ENCODE results near the gene PTBP1. TPM values are rescaled to one million over a fixed set of nuclear protein-coding genes. Genes with fewer than 3 reads are reported as not detected.

Gene PTBP1
- total and polyA plus RNA-seq, 2 experiments from 2014 or later, result 539 to 632 TPM

DNA sequence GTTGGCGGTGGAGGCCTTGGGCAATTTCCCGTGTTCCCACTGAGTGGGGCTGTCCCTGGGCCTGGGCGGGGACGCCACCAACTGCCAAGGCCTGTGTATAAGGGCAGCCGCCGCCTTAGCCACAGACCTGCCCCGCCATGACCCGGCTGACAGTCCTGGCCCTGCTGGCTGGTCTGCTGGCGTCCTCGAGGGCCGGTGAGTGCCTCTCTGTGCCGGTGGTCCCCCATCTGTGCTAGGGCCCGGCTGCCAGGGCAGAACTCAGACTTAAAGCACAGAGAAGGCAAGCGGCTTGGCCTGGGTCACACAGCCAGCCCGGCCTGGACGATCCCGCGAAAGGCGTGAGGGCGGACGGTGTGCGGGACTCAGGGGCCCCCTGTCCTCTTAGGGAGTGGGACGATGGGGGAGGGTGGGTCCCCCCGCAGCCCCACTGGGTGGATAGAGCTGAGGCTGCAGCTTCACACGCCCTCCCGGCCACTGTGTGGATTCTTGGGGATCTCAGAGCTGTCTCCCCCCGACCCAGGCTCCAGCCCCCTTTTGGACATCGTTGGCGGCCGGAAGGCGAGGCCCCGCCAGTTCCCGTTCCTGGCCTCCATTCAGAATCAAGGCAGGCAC is 30.6 kb downstream of the PTBP1 start, which contains the start of gene AZU1 (continued):
- TF ChIP-seq, protein P1, sequence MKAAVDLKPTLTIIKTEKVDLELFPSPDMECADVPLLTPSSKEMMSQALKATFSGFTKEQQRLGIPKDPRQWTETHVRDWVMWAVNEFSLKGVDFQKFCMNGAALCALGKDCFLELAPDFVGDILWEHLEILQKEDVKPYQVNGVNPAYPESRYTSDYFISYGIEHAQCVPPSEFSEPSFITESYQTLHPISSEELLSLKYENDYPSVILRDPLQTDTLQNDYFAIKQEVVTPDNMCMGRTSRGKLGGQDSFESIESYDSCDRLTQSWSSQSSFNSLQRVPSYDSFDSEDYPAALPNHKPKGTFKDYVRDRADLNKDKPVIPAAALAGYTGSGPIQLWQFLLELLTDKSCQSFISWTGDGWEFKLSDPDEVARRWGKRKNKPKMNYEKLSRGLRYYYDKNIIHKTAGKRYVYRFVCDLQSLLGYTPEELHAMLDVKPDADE (IDR thresholded peaks at IDR 0.05), result no peak
- no peak for TF ChIP-seq EZH2phosphoT487 (IDR thresholded peaks at IDR 0.05; ENCODE audit: unreplicated experiment)
- no peak for TF ChIP-seq ZNF331 (CRISPR knock-in tag; IDR thresholded peaks at IDR 0.05; ENCODE audit: low read depth)
- no peak for TF ChIP-seq ZNF114 (CRISPR knock-in tag; IDR thresholded peaks at IDR 0.05)

DNA sequence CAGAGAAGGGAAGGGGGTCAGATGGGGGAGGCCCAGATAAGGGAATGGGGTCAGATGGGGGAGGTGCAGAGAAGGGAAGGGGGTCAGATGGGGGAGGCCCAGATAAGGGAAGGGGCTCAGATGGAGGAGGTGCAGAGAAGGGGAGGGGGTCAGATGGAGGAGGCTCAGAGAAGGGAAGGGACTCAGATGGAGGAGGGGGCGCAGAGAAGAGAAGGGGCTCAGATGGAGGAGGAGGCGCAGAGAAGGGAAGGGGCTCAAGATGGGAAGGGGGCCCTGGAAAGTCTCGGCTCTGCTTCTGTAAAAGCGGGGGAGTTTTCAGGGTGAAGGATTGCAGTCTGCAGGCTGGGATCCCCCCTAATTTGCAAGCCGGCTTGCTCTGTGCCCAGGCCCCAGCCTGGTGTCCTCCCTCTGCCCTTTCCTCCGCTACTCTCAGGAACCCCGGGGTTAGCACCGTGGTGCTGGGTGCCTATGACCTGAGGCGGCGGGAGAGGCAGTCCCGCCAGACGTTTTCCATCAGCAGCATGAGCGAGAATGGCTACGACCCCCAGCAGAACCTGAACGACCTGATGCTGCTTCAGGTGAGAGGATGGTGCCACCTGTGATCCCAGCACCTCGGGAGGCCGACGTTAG is 32.0 kb downstream of the PTBP1 start:
- no peaks in the 10 kb centered on the region for H3K36me3 ChIP-seq (ENCODE audit: insufficient read depth)
- Mint-ChIP-seq H3K27me3 (ENCODE audit: insufficient read depth, low read depth, poor library complexity) (peaks cover 6% of the 10 kb centered on the region), H3K27ac (no peak overlapping the region), H3K4me1 (no peaks in the 10 kb centered on the region), H3K9me3 (no peaks in the 10 kb centered on the region), H3K4me3 (no peak overlapping the region), H3K36me3 (ENCODE audit: low read depth) (no peaks in the 10 kb centered on the region)
- no peak overlapping the region for H3K4me3 ChIP-seq
- DNase-seq (ENCODE audit: low spot score), result no peak
- no peak for ATAC-seq
- H3K4me1 ChIP-seq (ENCODE audit: insufficient read depth), result no peaks in the 10 kb centered on the region
- no peaks in the 10 kb centered on the region for H3K27me3 ChIP-seq (ENCODE audit: insufficient read depth)
- no peak overlapping the region for H2AFZ ChIP-seq
- no peaks in the 10 kb centered on the region for H3F3A ChIP-seq (replicated peaks; ENCODE audit: low read depth)
- no peaks in the 10 kb centered on the region for H3K79me2 ChIP-seq (replicated peaks; ENCODE audit: insufficient read depth)
- no peaks in the 10 kb centered on the region for H3K9me2 ChIP-seq (ENCODE audit: insufficient read depth)
- no peak overlapping the region for H3K27ac ChIP-seq (ENCODE audit: low read depth)
- no peak for TF ChIP-seq JUNB (IDR thresholded peaks at IDR 0.05; ENCODE audit: unreplicated experiment)
- H4K20me1 ChIP-seq (replicated peaks; ENCODE audit: insufficient read depth), result no peaks in the 10 kb centered on the region
- no peak overlapping the region for H3K4me2 ChIP-seq

DNA sequence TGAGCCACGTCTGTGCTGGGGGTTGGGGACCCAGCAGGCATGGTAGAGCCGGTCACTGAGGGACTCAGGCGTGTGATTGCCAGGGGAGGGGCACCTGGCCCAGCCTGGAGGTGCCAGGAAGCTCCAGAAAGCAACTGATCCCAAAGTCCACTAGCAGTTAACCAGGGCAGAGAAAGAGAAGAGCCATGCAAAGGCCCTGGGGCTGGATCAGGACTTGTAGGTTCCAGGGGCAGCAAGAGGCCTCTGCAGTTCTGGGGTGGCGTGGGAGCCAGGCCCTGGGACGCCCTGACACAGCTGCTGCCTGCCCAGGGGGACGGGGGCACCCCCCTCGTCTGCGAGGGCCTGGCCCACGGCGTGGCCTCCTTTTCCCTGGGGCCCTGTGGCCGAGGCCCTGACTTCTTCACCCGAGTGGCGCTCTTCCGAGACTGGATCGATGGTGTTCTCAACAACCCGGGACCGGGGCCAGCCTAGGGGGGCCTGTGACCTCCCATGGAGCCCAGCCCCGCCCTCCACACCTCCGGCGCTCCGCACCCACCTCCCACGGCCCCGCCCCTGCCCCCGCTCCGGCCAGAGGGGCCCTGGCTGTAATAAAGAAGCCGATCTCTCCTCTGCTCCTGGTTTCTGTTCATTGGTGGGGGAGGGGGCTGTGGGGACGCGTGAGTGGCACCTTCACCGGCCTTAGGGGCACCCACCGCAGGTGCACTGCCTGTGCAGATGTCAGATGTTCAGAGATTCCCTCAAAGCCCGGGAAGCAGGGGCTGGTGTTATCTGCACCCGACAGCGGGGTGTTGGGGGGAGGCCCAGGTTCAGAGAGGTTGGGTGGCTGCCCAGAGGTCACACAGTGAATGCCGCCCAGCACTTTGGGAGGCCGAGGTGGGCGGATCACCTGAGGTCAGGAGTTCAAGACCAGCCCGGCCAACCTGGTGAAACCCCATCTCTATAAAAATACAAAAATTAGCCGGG is 34.4 kb downstream of the PTBP1 start:
- Mint-ChIP-seq H3K36me3 (ENCODE audit: low read depth) (no peaks in the 10 kb centered on the region), H3K27ac (no peak overlapping the region), H3K4me3 (no peak overlapping the region), H3K27me3 (ENCODE audit: insufficient read depth, low read depth, poor library complexity) (peaks cover 6% of the 10 kb centered on the region), H3K4me1 (no peaks in the 10 kb centered on the region; the same call in 2 of the 3 replicates), H3K9me3 (no peaks in the 10 kb centered on the region)
- Histone ChIP-seq H4K20me1 (replicated peaks; ENCODE audit: insufficient read depth) (no peaks in the 10 kb centered on the region), H2AFZ (no peak overlapping the region), H3F3A (replicated peaks; ENCODE audit: low read depth) (no peaks in the 10 kb centered on the region), H3K27ac (ENCODE audit: low read depth) (no peak overlapping the region), H3K79me2 (replicated peaks; ENCODE audit: insufficient read depth) (no peaks in the 10 kb centered on the region), H3K4me3 (no peak overlapping the region), H3K4me1 (ENCODE audit: insufficient read depth) (no peaks in the 10 kb centered on the region), H3K4me2 (no peak overlapping the region), H3K36me3 (ENCODE audit: insufficient read depth) (no peaks in the 10 kb centered on the region), H3K9me2 (ENCODE audit: insufficient read depth) (no peaks in the 10 kb centered on the region), H3K27me3 (ENCODE audit: insufficient read depth) (no peaks in the 10 kb centered on the region)
- DNase-seq (ENCODE audit: low spot score) (no peak), ATAC-seq (no peak)
- no peak for TF ChIP-seq CREB1 (CRISPR knock-in tag; IDR thresholded peaks at IDR 0.05; ENCODE audit: low read depth)
- no peak for TF ChIP-seq POLR2AphosphoS5 (IDR thresholded peaks at IDR 0.05; ENCODE audit: low read depth)
- TF ChIP-seq, protein P2, sequence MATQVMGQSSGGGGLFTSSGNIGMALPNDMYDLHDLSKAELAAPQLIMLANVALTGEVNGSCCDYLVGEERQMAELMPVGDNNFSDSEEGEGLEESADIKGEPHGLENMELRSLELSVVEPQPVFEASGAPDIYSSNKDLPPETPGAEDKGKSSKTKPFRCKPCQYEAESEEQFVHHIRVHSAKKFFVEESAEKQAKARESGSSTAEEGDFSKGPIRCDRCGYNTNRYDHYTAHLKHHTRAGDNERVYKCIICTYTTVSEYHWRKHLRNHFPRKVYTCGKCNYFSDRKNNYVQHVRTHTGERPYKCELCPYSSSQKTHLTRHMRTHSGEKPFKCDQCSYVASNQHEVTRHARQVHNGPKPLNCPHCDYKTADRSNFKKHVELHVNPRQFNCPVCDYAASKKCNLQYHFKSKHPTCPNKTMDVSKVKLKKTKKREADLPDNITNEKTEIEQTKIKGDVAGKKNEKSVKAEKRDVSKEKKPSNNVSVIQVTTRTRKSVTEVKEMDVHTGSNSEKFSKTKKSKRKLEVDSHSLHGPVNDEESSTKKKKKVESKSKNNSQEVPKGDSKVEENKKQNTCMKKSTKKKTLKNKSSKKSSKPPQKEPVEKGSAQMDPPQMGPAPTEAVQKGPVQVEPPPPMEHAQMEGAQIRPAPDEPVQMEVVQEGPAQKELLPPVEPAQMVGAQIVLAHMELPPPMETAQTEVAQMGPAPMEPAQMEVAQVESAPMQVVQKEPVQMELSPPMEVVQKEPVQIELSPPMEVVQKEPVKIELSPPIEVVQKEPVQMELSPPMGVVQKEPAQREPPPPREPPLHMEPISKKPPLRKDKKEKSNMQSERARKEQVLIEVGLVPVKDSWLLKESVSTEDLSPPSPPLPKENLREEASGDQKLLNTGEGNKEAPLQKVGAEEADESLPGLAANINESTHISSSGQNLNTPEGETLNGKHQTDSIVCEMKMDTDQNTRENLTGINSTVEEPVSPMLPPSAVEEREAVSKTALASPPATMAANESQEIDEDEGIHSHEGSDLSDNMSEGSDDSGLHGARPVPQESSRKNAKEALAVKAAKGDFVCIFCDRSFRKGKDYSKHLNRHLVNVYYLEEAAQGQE (IDR thresholded peaks at IDR 0.05; ENCODE audit: unreplicated experiment), result no peak
- no peak for TF ChIP-seq EZH2 (IDR thresholded peaks at IDR 0.05; ENCODE audit: low read depth, unreplicated experiment)
- TF ChIP-seq EZH2phosphoT487 (IDR thresholded peaks at IDR 0.05; ENCODE audit: unreplicated experiment), result no peak
- TF ChIP-seq, protein P3, sequence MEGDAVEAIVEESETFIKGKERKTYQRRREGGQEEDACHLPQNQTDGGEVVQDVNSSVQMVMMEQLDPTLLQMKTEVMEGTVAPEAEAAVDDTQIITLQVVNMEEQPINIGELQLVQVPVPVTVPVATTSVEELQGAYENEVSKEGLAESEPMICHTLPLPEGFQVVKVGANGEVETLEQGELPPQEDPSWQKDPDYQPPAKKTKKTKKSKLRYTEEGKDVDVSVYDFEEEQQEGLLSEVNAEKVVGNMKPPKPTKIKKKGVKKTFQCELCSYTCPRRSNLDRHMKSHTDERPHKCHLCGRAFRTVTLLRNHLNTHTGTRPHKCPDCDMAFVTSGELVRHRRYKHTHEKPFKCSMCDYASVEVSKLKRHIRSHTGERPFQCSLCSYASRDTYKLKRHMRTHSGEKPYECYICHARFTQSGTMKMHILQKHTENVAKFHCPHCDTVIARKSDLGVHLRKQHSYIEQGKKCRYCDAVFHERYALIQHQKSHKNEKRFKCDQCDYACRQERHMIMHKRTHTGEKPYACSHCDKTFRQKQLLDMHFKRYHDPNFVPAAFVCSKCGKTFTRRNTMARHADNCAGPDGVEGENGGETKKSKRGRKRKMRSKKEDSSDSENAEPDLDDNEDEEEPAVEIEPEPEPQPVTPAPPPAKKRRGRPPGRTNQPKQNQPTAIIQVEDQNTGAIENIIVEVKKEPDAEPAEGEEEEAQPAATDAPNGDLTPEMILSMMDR (conservative IDR thresholded peaks at IDR 0.05; ENCODE audit: low read depth in 2 of 2), result no peak
- no peak for TF ChIP-seq JUNB (IDR thresholded peaks at IDR 0.05; ENCODE audit: unreplicated experiment)
- TF ChIP-seq STAT1 (IDR thresholded peaks at IDR 0.05; ENCODE audit: unreplicated experiment), result no peak
- TF ChIP-seq ZNF114 (CRISPR knock-in tag; IDR thresholded peaks at IDR 0.05), result no peak
